K562 (cell line): ENCODE measurements around the gene FRRS1L. TPM values are rescaled to one million over a fixed set of nuclear protein-coding genes. Genes with fewer than 3 reads are reported as not detected.

Experiments
- COPS2 ChIP-seq: fragments of 450-650 bp; conservative IDR thresholded peaks from 2 replicates; pipeline ENCODE4 v1.6.1; 2016; ENCODE audit warnings: mild to moderate bottlenecking, moderate library complexity
- FOXP4 ChIP-seq: sonication (generic); formaldehyde crosslinking; IDR thresholded peaks from 2 replicates; pipeline ENCODE4 v1.8.0; 2022; ENCODE audit warnings: mild to moderate bottlenecking, missing genetic modification reagents, borderline replicate concordance
- HMG20B ChIP-seq: fragments of 250-450 bp; sonication (Bioruptor Pico); IDR thresholded peaks from 2 replicates; pipeline ENCODE4 v1.5.0; 2021; ENCODE audit warnings: mild to moderate bottlenecking
- KAT7 ChIP-seq: sonication (generic); formaldehyde crosslinking; IDR thresholded peaks from 2 replicates; pipeline ENCODE4 v1.8.0; 2022; ENCODE audit warnings: missing genetic modification reagents, mild to moderate bottlenecking, borderline replicate concordance
- NR0B1 ChIP-seq: fragments of 450-650 bp; IDR thresholded peaks from one replicate; pipeline ENCODE4 v1.6.1; 2018; ENCODE audit warnings: mild to moderate bottlenecking, moderate library complexity; ENCODE audit not compliant: partially characterized antibody
- PBX2 ChIP-seq, 2 experiments: IDR thresholded peaks in 1 of 2; conservative IDR thresholded peaks in 1 of 2; 2 replicates each; pipeline ENCODE4 v1.6.1; 2016; ENCODE audit warnings: low read depth in 2 of 2, mild to moderate bottlenecking in 1 of 2, missing compliant biosample characterization in 1 of 2, missing genetic modification characterization in 1 of 2, moderate library complexity in 1 of 2
- PCBP1 ChIP-seq: fragments of 200-400 bp; formaldehyde crosslinking; IDR thresholded peaks from 2 replicates; pipeline ENCODE4 v1.6.1; 2018; ENCODE audit warnings: mild to moderate bottlenecking, low read depth, low read length; ENCODE audit not compliant: poor library complexity, severe bottlenecking
- PCBP2 ChIP-seq: fragments of 200-400 bp; formaldehyde crosslinking; IDR thresholded peaks from 2 replicates; pipeline ENCODE4 v1.6.1; 2018; ENCODE audit warnings: low read length, low read depth, mild to moderate bottlenecking, moderate library complexity; ENCODE audit not compliant: poor library complexity, severe bottlenecking
- PTBP1 ChIP-seq: fragments of 200-400 bp; formaldehyde crosslinking; IDR thresholded peaks from 2 replicates; pipeline ENCODE4 v1.6.1; 2017; ENCODE audit warnings: low read depth, low read length
- ZBTB34 ChIP-seq: fragments of 250-450 bp; sonication (Bioruptor Pico); IDR thresholded peaks from 2 replicates; pipeline ENCODE4 v1.8.0; 2021; ENCODE audit warnings: mild to moderate bottlenecking, moderate library complexity
- ZBTB5 ChIP-seq: fragments of 450-650 bp; IDR thresholded peaks from 2 replicates; pipeline ENCODE4 v1.6.1; 2017; ENCODE audit warnings: antibody characterized with exemption
- ZZZ3 ChIP-seq: fragments of 450-650 bp; IDR thresholded peaks from 2 replicates; pipeline ENCODE4 v1.6.1; 2016; ENCODE audit warnings: antibody characterized with exemption, mild to moderate bottlenecking, moderate library complexity
- polyA plus RNA-seq, 8 experiments: library from polyadenylated mRNA; depleted of rRNA in 4 of 8; stranded (reverse) in 5 of 8; unstranded in 3 of 8; fragments of >200 nt; fragmentation: Nextera tagmentation in 2 of 8; fragmentation: Illumina TruSeq in 1 of 8; extraction: Ambion mirVana in 2 of 8; extraction: Trizol in 1 of 8; gene quantifications; 2 replicates each; pipeline versions ENCODE4 v1.2.1 to v1.2.3, GENCODE V29; 2011 to 2014; ENCODE audit warnings: inconsistent platforms in 1 of 8, missing spikeins in 1 of 8
- total RNA-seq, 7 experiments: library from RNA; depleted of rRNA in 6 of 7; stranded (reverse); fragments of >200 nt in 6 of 7; fragmentation: Illumina TruSeq in 2 of 7; extraction: Trizol in 2 of 7; gene quantifications; 2 replicates each; pipeline versions ENCODE4 v1.2.1 to v1.2.3, GENCODE V29; 2011 to 2021; ENCODE audit warnings: low replicate concordance in 1 of 7

FRRS1L gene
- total and polyA plus RNA-seq, 9 of the 15 experiments (the other 6 are each of a cell fraction or from before 2014, with no cell fraction given): under 0.01 to 0.04 (median 0.03) TPM; not detected in 5

- no peak for TF ChIP-seq ZBTB5
- no peak for TF ChIP-seq PBX2 (CRISPR knock-in tag; IDR thresholded peaks at IDR 0.05; ENCODE audit: low read depth)
- TF ChIP-seq PBX2 (tag; conservative IDR thresholded peaks at IDR 0.05; ENCODE audit: low read depth): no peak
- TF ChIP-seq ZBTB34 (CRISPR knock-in tag): no peak
- no peak for TF ChIP-seq NR0B1
- no peak for TF ChIP-seq COPS2
- no peak for TF ChIP-seq KAT7 (CRISPR knock-in tag)
- TF ChIP-seq PTBP1: no peak
- TF ChIP-seq HMG20B (CRISPR knock-in tag): no peak
- no peak for TF ChIP-seq FOXP4 (CRISPR knock-in tag)
- no peak for TF ChIP-seq PCBP2
- no peak for TF ChIP-seq ZZZ3
- TF ChIP-seq PCBP1: no peak
Observed at GRCh38 chr9:109109967-109110328, 57.1 kb downstream of the FRRS1L start (continued).
